CD4-positive, CD25-positive, alpha-beta regulatory T cell (primary cell): ENCODE measurements around the gene MAFF. TPM values are rescaled to one million over a fixed set of nuclear protein-coding genes. Genes with fewer than 3 reads are reported as not detected.

Source experiments
- ATAC-seq, 2 donors: fragments of 150-1000 bp; cut with Tn5 transposase; one replicate each; pipeline ENCODE4 v1.10.0; 2021; ENCODE audit warnings: low read depth in 2 of 2, moderate number of reproducible peaks in 2 of 2, moderate library complexity in 1 of 2
- DNase-seq, 3 donors: peaks; one replicate each; pipeline versions ENCODE4 v3.0.0 to v3.0.0-alpha.2; 2012 to 2022; ENCODE audit warnings: mixed read lengths in 1 of 3
- H3K27ac ChIP-seq: one replicate; pipeline ENCODE4 v1.7.0; 2013; ENCODE audit warnings: mild to moderate bottlenecking, low read length; ENCODE audit not compliant: insufficient read depth, poor library complexity, severe bottlenecking
- H3K27me3 ChIP-seq: one replicate; pipeline ENCODE4 v1.7.0; 2013; ENCODE audit warnings: low read length; ENCODE audit not compliant: control insufficient read depth, insufficient read depth
- H3K36me3 ChIP-seq: one replicate; pipeline ENCODE4 v1.7.0; 2013; ENCODE audit warnings: mild to moderate bottlenecking, low read length, moderate library complexity; ENCODE audit not compliant: control insufficient read depth, insufficient read depth
- H3K4me1 ChIP-seq: 2 replicates; pipeline ENCODE4 v1.7.0; 2013; ENCODE audit warnings: mild to moderate bottlenecking, low read length; ENCODE audit not compliant: insufficient read depth, control insufficient read depth, poor library complexity, severe bottlenecking
- H3K4me3 ChIP-seq: one replicate; pipeline ENCODE4 v1.7.0; 2013; ENCODE audit warnings: low read depth, mild to moderate bottlenecking, low read length, moderate library complexity
- H3K9me3 ChIP-seq, 2 experiments: 1 replicate in 1 of 2; 2 replicates in 1 of 2; pipeline ENCODE4 v1.7.0; 2013; ENCODE audit warnings: low read length in 2 of 2, mild to moderate bottlenecking in 1 of 2, moderate library complexity in 1 of 2; ENCODE audit not compliant: control insufficient read depth in 2 of 2
- H3K27ac Mint-ChIP-seq, 3 donors: one replicate each; pipeline ENCODE4 v1.8.0; 2020 to 2022; ENCODE audit warnings: mild to moderate bottlenecking in 3 of 3, mixed read lengths in 3 of 3, moderate library complexity in 2 of 3
- H3K27me3 Mint-ChIP-seq: one replicate; pipeline ENCODE4 v1.8.0; 2022; ENCODE audit warnings: mild to moderate bottlenecking, mixed read lengths
- H3K36me3 Mint-ChIP-seq: one replicate; pipeline ENCODE4 v1.8.0; 2020; ENCODE audit warnings: mixed read lengths
- H3K4me1 Mint-ChIP-seq, 4 donors: one replicate each; pipeline ENCODE4 v1.8.0; 2020 to 2022; ENCODE audit warnings: mixed read lengths in 4 of 4, mild to moderate bottlenecking in 1 of 4
- H3K4me3 Mint-ChIP-seq, 4 donors: one replicate each; pipeline ENCODE4 v1.8.0; 2020 to 2022; ENCODE audit warnings: mild to moderate bottlenecking in 4 of 4, mixed read lengths in 4 of 4, moderate library complexity in 3 of 4
- H3K9me3 Mint-ChIP-seq, 7 donors: one replicate each; pipeline ENCODE4 v1.8.0; 2020 to 2022; ENCODE audit warnings: mixed read lengths in 7 of 7, mild to moderate bottlenecking in 3 of 7, moderate library complexity in 2 of 7
- polyA plus RNA-seq, 4 donors: library from polyadenylated mRNA; unstranded; fragments of 300-500 nt; fragmentation: Illumina TruSeq; gene quantifications; one replicate each; pipeline ENCODE4 v1.2.3, GENCODE V29; 2021
- total RNA-seq: library from RNA; stranded (reverse); gene quantifications from one replicate; pipeline ENCODE4 v1.2.3, GENCODE V29; 2022

Gene MAFF
- total and polyA plus RNA-seq, 5 donors from 2014 or later = 1.4 to 39.4 (median 2.1) TPM

DNA sequence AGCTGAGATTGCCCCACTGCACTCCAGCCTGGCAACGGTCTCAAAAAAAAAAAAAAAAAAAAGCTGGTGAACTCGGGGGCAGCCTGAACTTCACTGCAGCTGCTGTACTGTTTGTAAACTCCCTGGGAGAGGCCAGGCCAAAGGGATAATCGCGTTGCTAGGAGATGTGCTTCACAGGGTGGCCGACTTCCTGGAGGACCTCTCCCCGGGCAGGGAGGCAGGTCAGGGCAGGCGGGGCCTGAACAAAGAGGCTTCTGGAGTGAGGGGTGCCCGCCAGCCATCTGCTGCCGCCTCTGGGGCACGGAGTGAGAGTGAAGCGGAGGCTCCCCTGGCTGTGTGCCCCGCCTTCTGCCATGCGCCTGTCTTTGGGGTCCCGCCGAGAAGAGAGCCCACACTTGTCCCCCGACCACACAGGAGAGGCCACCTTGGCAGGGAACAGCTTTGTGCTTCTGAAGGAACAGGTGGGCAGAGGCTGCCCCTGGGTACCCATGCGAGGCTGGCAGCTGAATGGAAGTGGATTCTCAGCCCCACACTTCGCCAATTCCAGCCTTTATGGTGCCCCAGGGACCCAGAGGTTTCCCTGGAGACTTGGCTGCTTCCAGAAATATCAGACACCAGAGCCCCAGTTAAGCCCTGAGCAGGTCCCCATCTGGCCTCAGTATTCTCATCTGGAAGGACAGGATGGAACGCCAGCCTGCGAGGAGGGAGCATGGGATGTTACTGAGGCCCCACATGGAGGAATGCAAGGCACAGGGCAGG lies 41.4 kb downstream of the MAFF start:
- no peaks in the 10 kb centered on the region for H3K4me1 ChIP-seq
- no peak overlapping the region for H3K4me3 Mint-ChIP-seq
- H3K4me3 ChIP-seq = no peak overlapping the region
- peaks cover 0 to 5% (median 2%) of the 10 kb centered on the region in 4 donors for H3K4me1 Mint-ChIP-seq
- peak overlapping the region in 1 of 3 donors; percentile 59 for H3K27ac Mint-ChIP-seq
- no peaks in the 10 kb centered on the region for H3K27me3 Mint-ChIP-seq
- ATAC-seq (no peak), DNase-seq (no peak)
- H3K9me3 ChIP-seq = no peaks in the 10 kb centered on the region
- H3K36me3 Mint-ChIP-seq = peaks cover 19% of the 10 kb centered on the region
- H3K27me3 ChIP-seq = no peaks in the 10 kb centered on the region
- H3K36me3 ChIP-seq = peaks cover 25% of the 10 kb centered on the region
- no peak overlapping the region for H3K27ac ChIP-seq
- no peaks in the 10 kb centered on the region for H3K9me3 Mint-ChIP-seq

GRCh38 chr22:38244106-38244505 lies 42.3 kb downstream of the MAFF start:
- Mint-ChIP-seq H3K27me3 (no peaks in the 10 kb centered on the region), H3K36me3 (peaks cover 28% of the 10 kb centered on the region), H3K4me3 (no peak overlapping the region), H3K4me1 (peaks cover 0 to 6% (median 3%) of the 10 kb centered on the region in 4 donors), H3K27ac (peak overlapping the region in 1 of 3 donors; percentile 66), H3K9me3 (no peaks in the 10 kb centered on the region)
- no peaks in the 10 kb centered on the region for H3K9me3 ChIP-seq
- H3K4me3 ChIP-seq = no peak overlapping the region
- no peaks in the 10 kb centered on the region for H3K4me1 ChIP-seq
- H3K36me3 ChIP-seq = peaks cover 25% of the 10 kb centered on the region
- no peaks in the 10 kb centered on the region for H3K27me3 ChIP-seq
- H3K27ac ChIP-seq = no peak overlapping the region
- ATAC-seq (no peak), DNase-seq (no peak)

- no peaks in the 10 kb centered on the region for H3K27me3 Mint-ChIP-seq
- peaks cover 21% of the 10 kb centered on the region for H3K36me3 Mint-ChIP-seq
- H3K9me3 Mint-ChIP-seq = no peaks in the 10 kb centered on the region
- Histone ChIP-seq H3K4me3 (no peak overlapping the region), H3K9me3 (no peaks in the 10 kb centered on the region), H3K27me3 (no peaks in the 10 kb centered on the region), H3K36me3 (peaks cover 19% of the 10 kb centered on the region), H3K27ac (no peak overlapping the region), H3K4me1 (no peaks in the 10 kb centered on the region)
- DNase-seq (no peak), ATAC-seq (no peak)
- H3K27ac Mint-ChIP-seq = no peak overlapping the region
- peaks cover 0 to 6% (median under 1%) of the 10 kb centered on the region in 4 donors for H3K4me1 Mint-ChIP-seq
- H3K4me3 Mint-ChIP-seq = no peak overlapping the region
These were observed 44.4 kb downstream of the MAFF start for GRCh38 chr22:38246046-38246658.

DNA sequence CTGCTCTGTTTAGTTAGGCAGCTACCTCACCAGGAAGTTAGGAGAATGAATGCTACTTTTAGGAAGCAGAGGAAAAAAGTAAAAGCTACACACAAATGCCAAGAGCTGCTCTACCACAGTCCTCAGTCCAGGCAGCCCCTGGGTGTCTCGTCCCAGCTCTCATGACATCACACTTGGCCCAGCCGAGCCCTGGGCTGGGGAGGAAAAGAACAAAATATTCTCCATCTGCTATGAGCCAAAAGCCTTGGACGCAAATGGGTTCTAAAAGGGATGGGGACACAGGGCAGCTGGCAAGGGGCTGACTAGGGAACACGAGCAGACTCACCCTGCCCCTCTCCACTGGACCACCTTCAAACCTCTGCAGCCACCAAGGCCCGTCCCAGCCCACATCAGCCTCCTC lies 44.9 kb downstream of the MAFF start:
- no peaks in the 10 kb centered on the region for H3K4me1 ChIP-seq
- Mint-ChIP-seq H3K36me3 (peaks cover 21% of the 10 kb centered on the region), H3K4me3 (no peak overlapping the region), H3K9me3 (no peaks in the 10 kb centered on the region), H3K27ac (no peak overlapping the region), H3K27me3 (no peaks in the 10 kb centered on the region), H3K4me1 (peaks cover 0 to 6% (median 0%) of the 10 kb centered on the region in 4 donors)
- no peaks in the 10 kb centered on the region for H3K9me3 ChIP-seq
- no peaks in the 10 kb centered on the region for H3K27me3 ChIP-seq
- no peak for ATAC-seq
- DNase-seq = no peak
- H3K36me3 ChIP-seq = peaks cover 19% of the 10 kb centered on the region
- no peak overlapping the region for H3K4me3 ChIP-seq
- no peak overlapping the region for H3K27ac ChIP-seq

DNA sequence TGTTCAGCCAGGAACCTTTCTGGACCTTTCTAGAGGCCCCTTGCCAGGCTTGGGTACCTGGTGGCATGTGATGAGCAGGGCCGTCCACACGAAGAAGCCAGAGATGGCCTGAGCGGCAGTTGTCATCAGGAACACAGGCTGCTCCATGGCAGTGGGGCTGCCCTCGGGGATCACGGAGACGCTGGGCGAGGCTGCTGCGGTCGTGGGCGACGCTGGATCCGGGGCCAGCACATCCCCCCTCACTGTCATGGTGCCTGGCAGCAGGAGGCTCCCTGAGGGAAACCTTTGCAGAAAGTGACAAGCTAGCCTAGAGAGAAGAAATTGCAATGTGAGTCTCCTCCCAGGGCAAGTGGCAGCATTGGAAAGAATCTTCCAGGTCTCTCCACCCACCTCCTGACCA lies 45.9 kb downstream of the MAFF start:
- peaks cover 19% of the 10 kb centered on the region for H3K36me3 ChIP-seq
- no peak for DNase-seq
- no peak overlapping the region for H3K4me3 Mint-ChIP-seq
- no peaks in the 10 kb centered on the region for H3K27me3 Mint-ChIP-seq
- H3K27ac Mint-ChIP-seq = peak overlapping the region in 1 of 3 donors; percentile 76
- H3K9me3 Mint-ChIP-seq = no peaks in the 10 kb centered on the region
- peaks cover 0 to 6% (median 0%) of the 10 kb centered on the region in 4 donors for H3K4me1 Mint-ChIP-seq
- ATAC-seq = no peak
- no peak overlapping the region for H3K27ac ChIP-seq
- no peaks in the 10 kb centered on the region for H3K4me1 ChIP-seq
- H3K4me3 ChIP-seq = no peak overlapping the region
- peaks cover 21% of the 10 kb centered on the region for H3K36me3 Mint-ChIP-seq
- H3K9me3 ChIP-seq = no peaks in the 10 kb centered on the region
- no peaks in the 10 kb centered on the region for H3K27me3 ChIP-seq

- Histone ChIP-seq H3K4me3 (no peak overlapping the region), H3K4me1 (no peaks in the 10 kb centered on the region), H3K36me3 (peaks cover 19% of the 10 kb centered on the region), H3K27ac (no peak overlapping the region), H3K9me3 (no peaks in the 10 kb centered on the region), H3K27me3 (no peaks in the 10 kb centered on the region)
- ATAC-seq = no peak
- H3K4me1 Mint-ChIP-seq = peaks cover 0 to 6% (median 0%) of the 10 kb centered on the region in 4 donors
- no peak overlapping the region for H3K4me3 Mint-ChIP-seq
- H3K27ac Mint-ChIP-seq = peak overlapping the region in 1 of 3 donors; percentile 76
- no peaks in the 10 kb centered on the region for H3K9me3 Mint-ChIP-seq
- peaks cover 21% of the 10 kb centered on the region for H3K36me3 Mint-ChIP-seq
- H3K27me3 Mint-ChIP-seq = no peaks in the 10 kb centered on the region
- DNase-seq = no peak
These were observed 46.5 kb downstream of the MAFF start for GRCh38 chr22:38248280-38248679.

GRCh38 chr22:38249301-38249700 lies 47.5 kb downstream of the MAFF start:
- Histone ChIP-seq H3K27me3 (no peaks in the 10 kb centered on the region), H3K36me3 (peaks cover 19% of the 10 kb centered on the region), H3K4me3 (no peak overlapping the region), H3K4me1 (no peaks in the 10 kb centered on the region), H3K27ac (no peak overlapping the region), H3K9me3 (no peaks in the 10 kb centered on the region)
- DNase-seq = no peak
- H3K4me1 Mint-ChIP-seq = peaks cover 0 to 6% (median under 1%) of the 10 kb centered on the region in 4 donors
- ATAC-seq = no peak
- peaks cover 17% of the 10 kb centered on the region for H3K36me3 Mint-ChIP-seq
- H3K4me3 Mint-ChIP-seq = no peak overlapping the region
- no peak overlapping the region for H3K27ac Mint-ChIP-seq
- no peaks in the 10 kb centered on the region for H3K27me3 Mint-ChIP-seq
- H3K9me3 Mint-ChIP-seq = no peaks in the 10 kb centered on the region
